ENCODE results near the gene CAMK1G. TPM values are rescaled to one million over a fixed set of nuclear protein-coding genes. Genes with fewer than 3 reads are reported as not detected.

Gene CAMK1G
- total RNA-seq, 5 donors from 2014 or later (not counting 1 experiment from before 2014, with no cell fraction given), result not detected

DNA sequence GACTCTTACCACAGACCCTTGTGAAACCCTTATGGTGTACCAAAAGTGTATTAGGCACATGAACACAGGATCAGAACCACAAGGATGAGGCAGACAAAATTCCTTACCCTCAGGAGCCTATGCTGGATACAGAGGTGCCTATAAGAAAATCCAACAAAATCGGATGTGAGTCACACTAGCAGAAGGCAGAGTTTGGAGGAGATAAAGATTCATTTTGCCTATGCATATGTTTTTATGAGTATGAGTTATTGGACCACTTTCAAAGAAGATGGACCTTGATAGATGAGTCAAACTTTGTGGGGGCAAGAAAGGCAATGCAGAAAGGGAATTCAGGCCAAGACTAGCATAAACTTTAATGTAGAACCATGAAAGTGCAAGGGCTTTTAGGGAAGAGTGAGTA lies 17.0 kb downstream of the CAMK1G start:
- Mint-ChIP-seq H3K27ac (no peak overlapping the region), H3K36me3 (no peaks in the 10 kb centered on the region), H3K27me3 (peaks cover 12 to 13% of the 10 kb centered on the region in 2 donors), H3K4me3 (no peak overlapping the region), H3K9me3 (no peaks in the 10 kb centered on the region), H3K4me1 (no peaks in the 10 kb centered on the region)
- DNase-seq, result no peak
- no peak overlapping the region for H3K4me3 ChIP-seq (ENCODE audit: control insufficient read depth in 1 of 2, extremely low read depth in 1 of 2, low read length in 1 of 2)
- H3K9me3 ChIP-seq, result no peaks in the 10 kb centered on the region
- no peaks in the 10 kb centered on the region for H3K4me1 ChIP-seq (ENCODE audit: control insufficient read depth in 1 of 2, extremely low read depth in 1 of 2, insufficient read depth in 2 of 2, low read length in 2 of 2)
- ATAC-seq (replicated peaks in 1 of 4), result no peak
- WGBS (ENCODE audit: insufficient coverage), result 60% methylated on average over 1 of the region's 1 CpG
- CTCF ChIA-PET, result interaction anchor here (0.7 to 1.1 kb wide), 3 partner anchors 10 to 31 kb away, joined by 3 to 7 read pairs (median 5); no protein-coding TSS in a partner anchor
- POLR2A ChIA-PET, result no interaction called here
- H3K36me3 ChIP-seq (ENCODE audit: control insufficient read depth in 2 of 2, extremely low read depth in 1 of 2, insufficient read depth in 1 of 2, low read length in 1 of 2), result no peaks in the 10 kb centered on the region
- H3K27ac ChIP-seq (ENCODE audit: low read length), result no peak overlapping the region
- H3K27me3 ChIP-seq (replicated peaks in 1 of 2; ENCODE audit: control insufficient read depth in 2 of 2, extremely low read depth in 1 of 2, insufficient read depth in 2 of 2, low read length in 1 of 2), result peaks cover 2% of the 10 kb centered on the region in 2 experiments

- CTCF ChIA-PET, result interaction anchor here in 1 of 2 donors (0.8 to 1.9 kb wide), 5 partner anchors 17 to 147 kb away, joined by 3 to 5 read pairs (median 3); no protein-coding TSS in a partner anchor
- Mint-ChIP-seq H3K4me3 (no peak overlapping the region), H3K27ac (no peak overlapping the region), H3K9me3 (no peaks in the 10 kb centered on the region), H3K4me1 (no peaks in the 10 kb centered on the region), H3K27me3 (peaks cover 11 to 12% of the 10 kb centered on the region in 2 donors), H3K36me3 (no peaks in the 10 kb centered on the region)
- Histone ChIP-seq H3K4me1 (ENCODE audit: control insufficient read depth in 1 of 2, extremely low read depth in 1 of 2, insufficient read depth in 2 of 2, low read length in 2 of 2) (no peaks in the 10 kb centered on the region), H3K9me3 (no peaks in the 10 kb centered on the region), H3K36me3 (ENCODE audit: control insufficient read depth in 2 of 2, extremely low read depth in 1 of 2, insufficient read depth in 1 of 2, low read length in 1 of 2) (no peaks in the 10 kb centered on the region), H3K4me3 (ENCODE audit: control insufficient read depth in 1 of 2, extremely low read depth in 1 of 2, low read length in 1 of 2) (no peak overlapping the region), H3K27ac (ENCODE audit: low read length) (no peak overlapping the region), H3K27me3 (replicated peaks in 1 of 2; ENCODE audit: control insufficient read depth in 2 of 2, extremely low read depth in 1 of 2, insufficient read depth in 2 of 2, low read length in 1 of 2) (peaks cover 2% of the 10 kb centered on the region in 2 experiments)
- 59% methylated on average over 4 of the region's 6 CpGs for WGBS (ENCODE audit: insufficient coverage)
- ATAC-seq (replicated peaks in 1 of 4), result peak in 3 of 4 experiments; percentile 58 to 75 (median 62)
- DNase-seq, result peak in 14 of 35 experiments; percentile 3 to 54 (median 8)
- POLR2A ChIA-PET, result no interaction called here
These were observed 18.5 kb downstream of the CAMK1G start for GRCh38 chr1:209601809-209602657.

DNA sequence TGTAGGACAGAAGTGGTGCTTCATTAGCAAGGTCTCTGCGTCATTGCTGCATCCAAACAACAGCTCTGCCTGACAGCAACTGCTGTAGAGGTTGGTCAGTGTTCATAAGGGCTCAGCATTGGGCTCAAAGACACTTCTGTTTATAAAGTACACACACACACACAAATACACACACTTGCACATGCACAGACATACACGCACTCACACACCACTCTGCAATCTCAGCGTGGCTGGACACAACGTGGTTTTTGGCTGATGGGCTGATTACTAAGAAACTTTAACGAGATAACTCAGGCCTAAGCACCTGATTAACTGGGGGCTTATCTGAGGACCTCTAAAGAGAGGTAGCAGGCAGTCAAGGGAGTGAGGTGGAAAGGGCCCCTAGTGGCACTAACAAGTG lies 20.4 kb downstream of the CAMK1G start:
- Histone ChIP-seq H3K27ac (ENCODE audit: low read length) (no peak overlapping the region), H3K9me3 (no peaks in the 10 kb centered on the region), H3K36me3 (ENCODE audit: control insufficient read depth in 2 of 2, extremely low read depth in 1 of 2, insufficient read depth in 1 of 2, low read length in 1 of 2) (no peaks in the 10 kb centered on the region), H3K27me3 (replicated peaks in 1 of 2; ENCODE audit: control insufficient read depth in 2 of 2, extremely low read depth in 1 of 2, insufficient read depth in 2 of 2, low read length in 1 of 2) (peaks cover 0 to 2% of the 10 kb centered on the region in 2 experiments), H3K4me3 (ENCODE audit: control insufficient read depth in 1 of 2, extremely low read depth in 1 of 2, low read length in 1 of 2) (no peak overlapping the region), H3K4me1 (ENCODE audit: control insufficient read depth in 1 of 2, extremely low read depth in 1 of 2, insufficient read depth in 2 of 2, low read length in 2 of 2) (no peaks in the 10 kb centered on the region)
- Mint-ChIP-seq H3K36me3 (no peaks in the 10 kb centered on the region), H3K27ac (no peak overlapping the region), H3K9me3 (no peaks in the 10 kb centered on the region), H3K4me3 (no peak overlapping the region), H3K4me1 (no peaks in the 10 kb centered on the region), H3K27me3 (peaks cover 2 to 4% of the 10 kb centered on the region in 2 donors)
- ChIA-PET POLR2A (no interaction called here), CTCF (interaction anchor here in 1 of 2 donors (1.0 kb wide), 1 partner anchor 8 kb away, joined by 3 read pairs; no protein-coding TSS in a partner anchor)
- no peak for ATAC-seq (replicated peaks in 1 of 4)
- DNase-seq, result no peak
- 94% methylated on average over 5 of the region's 5 CpGs for WGBS (ENCODE audit: insufficient coverage)

GRCh38 chr1:209607102-209607794 lies 23.7 kb downstream of the CAMK1G start:
- Histone ChIP-seq H3K4me1 (ENCODE audit: control insufficient read depth in 1 of 2, extremely low read depth in 1 of 2, insufficient read depth in 2 of 2, low read length in 2 of 2) (no peaks in the 10 kb centered on the region), H3K9me3 (no peaks in the 10 kb centered on the region), H3K27me3 (replicated peaks in 1 of 2; ENCODE audit: control insufficient read depth in 2 of 2, extremely low read depth in 1 of 2, insufficient read depth in 2 of 2, low read length in 1 of 2) (no peaks in the 10 kb centered on the region), H3K4me3 (ENCODE audit: control insufficient read depth in 1 of 2, extremely low read depth in 1 of 2, low read length in 1 of 2) (no peak overlapping the region), H3K27ac (ENCODE audit: low read length) (no peak overlapping the region), H3K36me3 (ENCODE audit: control insufficient read depth in 2 of 2, extremely low read depth in 1 of 2, insufficient read depth in 1 of 2, low read length in 1 of 2) (no peaks in the 10 kb centered on the region)
- POLR2A ChIA-PET, result no interaction called here
- WGBS (ENCODE audit: insufficient coverage), result 29% methylated on average over 1 of the region's 1 CpG
- H3K27me3 Mint-ChIP-seq, result no peaks in the 10 kb centered on the region
- H3K4me1 Mint-ChIP-seq, result no peaks in the 10 kb centered on the region
- ATAC-seq (replicated peaks in 1 of 4), result peak in 3 of 4 experiments; percentile 21 to 32 (median 26)
- no peaks in the 10 kb centered on the region for H3K36me3 Mint-ChIP-seq
- no peak overlapping the region for H3K27ac Mint-ChIP-seq
- peak in 1 of 35 experiments; percentile 8 for DNase-seq
- no peaks in the 10 kb centered on the region for H3K9me3 Mint-ChIP-seq
- CTCF ChIA-PET, result interaction anchor here (0.6 to 1.4 kb wide), 3 partner anchors 25 to 1185 kb away, joined by 3 read pairs; no protein-coding TSS in a partner anchor
- H3K4me3 Mint-ChIP-seq, result no peak overlapping the region

GRCh38 chr1:209607795-209608178 lies 24.3 kb downstream of the CAMK1G start:
- POLR2A ChIA-PET, result no interaction called here
- WGBS (ENCODE audit: insufficient coverage), result 74% methylated on average over 7 of the region's 8 CpGs
- H3K27me3 Mint-ChIP-seq, result no peaks in the 10 kb centered on the region
- Histone ChIP-seq H3K27ac (ENCODE audit: low read length) (no peak overlapping the region), H3K4me3 (ENCODE audit: control insufficient read depth in 1 of 2, extremely low read depth in 1 of 2, low read length in 1 of 2) (no peak overlapping the region), H3K9me3 (no peaks in the 10 kb centered on the region), H3K36me3 (ENCODE audit: control insufficient read depth in 2 of 2, extremely low read depth in 1 of 2, insufficient read depth in 1 of 2, low read length in 1 of 2) (no peaks in the 10 kb centered on the region), H3K27me3 (replicated peaks in 1 of 2; ENCODE audit: control insufficient read depth in 2 of 2, extremely low read depth in 1 of 2, insufficient read depth in 2 of 2, low read length in 1 of 2) (no peaks in the 10 kb centered on the region), H3K4me1 (ENCODE audit: control insufficient read depth in 1 of 2, extremely low read depth in 1 of 2, insufficient read depth in 2 of 2, low read length in 2 of 2) (no peaks in the 10 kb centered on the region)
- CTCF ChIA-PET, result interaction anchor here (0.6 to 1.4 kb wide), 3 partner anchors 25 to 1184 kb away, joined by 3 read pairs; no protein-coding TSS in a partner anchor
- H3K4me3 Mint-ChIP-seq, result no peak overlapping the region
- ATAC-seq (replicated peaks in 1 of 4) (no peak), DNase-seq (no peak)
- peaks cover 0 to 2% (median 0%) of the 10 kb centered on the region in 3 donors for H3K4me1 Mint-ChIP-seq
- H3K27ac Mint-ChIP-seq, result no peak overlapping the region
- no peaks in the 10 kb centered on the region for H3K9me3 Mint-ChIP-seq
- no peaks in the 10 kb centered on the region for H3K36me3 Mint-ChIP-seq

- H3K27ac Mint-ChIP-seq, result no peak overlapping the region
- ATAC-seq (replicated peaks in 1 of 4) (no peak), DNase-seq (no peak)
- ChIA-PET CTCF (no interaction called here), POLR2A (no interaction called here)
- WGBS (ENCODE audit: insufficient coverage), result 90% methylated on average over 4 of the region's 9 CpGs
- peaks cover 0 to 2% (median 0%) of the 10 kb centered on the region in 3 donors for H3K4me1 Mint-ChIP-seq
- Histone ChIP-seq H3K36me3 (ENCODE audit: control insufficient read depth in 2 of 2, extremely low read depth in 1 of 2, insufficient read depth in 1 of 2, low read length in 1 of 2) (no peaks in the 10 kb centered on the region), H3K27me3 (replicated peaks in 1 of 2; ENCODE audit: control insufficient read depth in 2 of 2, extremely low read depth in 1 of 2, insufficient read depth in 2 of 2, low read length in 1 of 2) (no peaks in the 10 kb centered on the region), H3K9me3 (no peaks in the 10 kb centered on the region), H3K4me3 (ENCODE audit: control insufficient read depth in 1 of 2, extremely low read depth in 1 of 2, low read length in 1 of 2) (no peak overlapping the region), H3K4me1 (ENCODE audit: control insufficient read depth in 1 of 2, extremely low read depth in 1 of 2, insufficient read depth in 2 of 2, low read length in 2 of 2) (no peaks in the 10 kb centered on the region), H3K27ac (ENCODE audit: low read length) (no peak overlapping the region)
- H3K4me3 Mint-ChIP-seq, result no peak overlapping the region
- H3K36me3 Mint-ChIP-seq, result no peaks in the 10 kb centered on the region
- H3K27me3 Mint-ChIP-seq, result no peaks in the 10 kb centered on the region
- H3K9me3 Mint-ChIP-seq, result no peaks in the 10 kb centered on the region
These were observed 25.7 kb downstream of the CAMK1G start for GRCh38 chr1:209609041-209609790.

Measured in T-cell (primary cell).